Transverse colon (tissue), 4 donors: ENCODE results near the gene KRTAP10-3. TPM values are rescaled to one million over a fixed set of nuclear protein-coding genes. Genes with fewer than 3 reads are reported as not detected.

Experiments used
- DNase-seq: peaks from one replicate; pipeline ENCODE4 v3.0.0-alpha.2; 2019
- H3K27ac ChIP-seq, 4 donors: fragments of 200-600 bp; sonication (generic); 2 replicates each; pipeline ENCODE4 v1.5.1; 2016 to 2018; ENCODE audit warnings: inconsistent platforms in 4 of 4
- H3K27me3 ChIP-seq: fragments of 200-600 bp; sonication (generic); 2 replicates; pipeline ENCODE4 v1.5.1; 2017; ENCODE audit warnings: inconsistent platforms
- H3K36me3 ChIP-seq, 4 donors: fragments of 200-600 bp; sonication (generic); 2 replicates each; pipeline ENCODE4 v1.5.1; 2017 to 2019; ENCODE audit warnings: inconsistent platforms in 4 of 4
- H3K4me1 ChIP-seq, 4 donors: fragments of 200-600 bp; sonication (generic); 2 replicates each; pipeline ENCODE4 v1.5.1; 2017 to 2020; ENCODE audit warnings: inconsistent platforms in 4 of 4
- H3K4me3 ChIP-seq, 4 donors: fragments of 200-600 bp; sonication (generic); 1 replicate in 1 of 4; 2 replicates in 3 of 4; pipeline versions ENCODE4 v1.5.1 to v1.6.1; 2017 to 2019; ENCODE audit warnings: inconsistent platforms in 4 of 4
- H3K9me3 ChIP-seq, 2 donors: fragments of 200-600 bp; sonication (generic); 2 replicates each; pipeline ENCODE4 v1.5.1; 2017 to 2019; ENCODE audit warnings: inconsistent platforms in 2 of 2
- CTCF ChIP-seq, 5 experiments: fragments of 200-600 bp in 3 of 5; fragments of 450-650 bp in 2 of 5; sonication (generic) in 3 of 5; IDR thresholded peaks; 1 replicate in 2 of 5; 2 replicates in 3 of 5; pipeline ENCODE4 v1.5.1; 2016 to 2017; ENCODE audit warnings: antibody characterized with exemption in 5 of 5, inconsistent platforms in 3 of 5, mild to moderate bottlenecking in 2 of 5, moderate library complexity in 1 of 5
- EP300 ChIP-seq: sonication (generic); formaldehyde crosslinking; IDR thresholded peaks from one replicate; pipeline ENCODE4 v1.6.1; 2017; ENCODE audit warnings: antibody characterized with exemption, low read depth
- POLR2A ChIP-seq: fragments of 450-650 bp; IDR thresholded peaks from one replicate; pipeline ENCODE4 v1.6.1; 2016; ENCODE audit warnings: antibody characterized with exemption, mild to moderate bottlenecking, moderate library complexity
- POLR2AphosphoS5 ChIP-seq, 3 donors: sonication (generic); formaldehyde crosslinking; IDR thresholded peaks; one replicate each; pipeline ENCODE4 v1.6.1; 2016; ENCODE audit warnings: antibody characterized with exemption in 3 of 3
- WGBS, 2 donors: methylation state at CpG; one replicate each; pipeline ENCODE4 v1.1.5; 2018; ENCODE audit warnings: low coverage in 1 of 2; 5-methylcytosine and 5-hydroxymethylcytosine counted together
- in situ Hi-C, 4 donors: fragments of 200-750 bp; cut with MboI; loops; one replicate each; pipeline versions ENCODE4 v1.15.0 to v1.15.1; 2017; ENCODE audit warnings: low sequenced_read_pairs in 3 of 4, low pct_ligation_motif_present in 1 of 4, low pct_unique_long_range_greater_than_20kb in 1 of 4
- intact Hi-C: fragments of 100-400 bp; cut with DNase I; formaldehyde crosslinking; loops from one replicate; pipeline ENCODE4 v1.15.1; 2023; ENCODE audit warnings: low total_unique reads
- total RNA-seq, 4 donors: library from RNA; depleted of rRNA; stranded (reverse); fragments of >200 nt; gene quantifications; one replicate each; pipeline ENCODE4 v1.1.0, GENCODE V29; 2016

Gene KRTAP10-3
- total RNA-seq, 4 donors from 2014 or later, result not detected

GRCh38 chr21:44540741-44541288 is 17.8 kb downstream of the KRTAP10-3 start:
- Histone ChIP-seq H3K4me1 (no peaks in the 10 kb centered on the region), H3K27ac (no peak overlapping the region), H3K9me3 (peaks cover 0 to 4% of the 10 kb centered on the region in 2 donors), H3K36me3 (no peaks in the 10 kb centered on the region), H3K4me3 (no peak overlapping the region), H3K27me3 (peaks cover 6% of the 10 kb centered on the region)
- in situ Hi-C loops (no loop called here), intact Hi-C loops (no loop called here)
- no peak for DNase-seq
- TF ChIP-seq CTCF (IDR thresholded peaks at IDR 0.05), result no peak
- TF ChIP-seq EP300, result no peak
- TF ChIP-seq POLR2AphosphoS5 (IDR thresholded peaks at IDR 0.05), result no peak
- TF ChIP-seq POLR2A, result no peak
- WGBS, 2 donors, result 77 to 78% methylated on average over 7 to 11 of the region's 11 CpGs

GRCh38 chr21:44539991-44540666 is 18.5 kb downstream of the KRTAP10-3 start, which contains the start of gene KRTAP10-1:
TSS of gene KRTAP10-1 (minus strand) at chr21:44540195. CDS start at chr21:44540150, 45 bp downstream.
- in situ Hi-C loops (no loop called here), intact Hi-C loops (no loop called here)
- H3K4me3 ChIP-seq, result no peak within 1 kb of the TSS
- WGBS, 2 donors, result 75% methylated on average over 18 of the region's 21 CpGs; no CpG with 5 or more reads in 1 of the 2 donors
- peaks cover 0 to 4% of the 10 kb centered on the region in 2 donors for H3K9me3 ChIP-seq
- TF ChIP-seq POLR2A, result no peak
- no peak for TF ChIP-seq CTCF (IDR thresholded peaks at IDR 0.05)
- no peak for TF ChIP-seq EP300
- TF ChIP-seq POLR2AphosphoS5 (IDR thresholded peaks at IDR 0.05), result no peak
- peaks cover 6% of the 10 kb centered on the region for H3K27me3 ChIP-seq
- H3K27ac ChIP-seq, result no peak within 1 kb of the TSS
- no peaks in the 10 kb centered on the region for H3K36me3 ChIP-seq
- DNase-seq, result no peak
- H3K4me1 ChIP-seq, result no peaks in the 10 kb centered on the region

- no peak for TF ChIP-seq POLR2AphosphoS5 (IDR thresholded peaks at IDR 0.05)
- Histone ChIP-seq H3K9me3 (peaks cover 0 to 4% of the 10 kb centered on the region in 2 donors), H3K36me3 (no peaks in the 10 kb centered on the region), H3K27ac (no peak overlapping the region), H3K4me3 (no peak overlapping the region), H3K4me1 (no peaks in the 10 kb centered on the region), H3K27me3 (peaks cover 6% of the 10 kb centered on the region)
- in situ Hi-C loops (no loop called here), intact Hi-C loops (no loop called here)
- no peak for DNase-seq
- WGBS, 2 donors, result 64% methylated on average over 14 of the region's 14 CpGs; no CpG with 5 or more reads in 1 of the 2 donors
These were observed 19.5 kb downstream of the KRTAP10-3 start for GRCh38 chr21:44539046-44539445.

GRCh38 chr21:44537930-44538911 is 20.4 kb downstream of the KRTAP10-3 start:
- WGBS, 2 donors, result 92 to 100% methylated on average over 1 to 31 of the region's 33 CpGs
- Histone ChIP-seq H3K36me3 (no peaks in the 10 kb centered on the region), H3K4me3 (no peak overlapping the region), H3K27ac (no peak overlapping the region), H3K4me1 (no peaks in the 10 kb centered on the region), H3K9me3 (peaks cover 0 to 4% of the 10 kb centered on the region in 2 donors), H3K27me3 (peaks cover 6% of the 10 kb centered on the region)
- intact Hi-C loops, result no loop called here
- in situ Hi-C loops, result no loop called here
- DNase-seq, result peak; percentile 5
- TF ChIP-seq EP300 (no peak), POLR2A (no peak), CTCF (IDR thresholded peaks at IDR 0.05) (no peak), POLR2AphosphoS5 (IDR thresholded peaks at IDR 0.05) (no peak)
